HepG2 (cell line): ENCODE data around the gene SMIM41. TPM values are rescaled to one million over a fixed set of nuclear protein-coding genes. Genes with fewer than 3 reads are reported as not detected.

Experiments
- ATAC-seq: fragments of 200-7000 bp; cut with Tn5 transposase; 3 replicates; pipeline ENCODE4 v1.9.1; 2020; ENCODE audit warnings: mild to moderate bottlenecking, moderate library complexity
- BruUV-seq: library from RNA; stranded (reverse); fragments of 400-500 nt; replicated peaks from 2 replicates; lab custom pipeline; 2021; lab: Mats Ljungman, UMichigan
- CTCF ChIA-PET: fragments of 300-600 bp; formaldehyde crosslinking; extraction: SDS; loops from one replicate; lab custom pipeline; 2021; ENCODE audit warnings: low total read pairs, inconsistent platforms, low intra/inter-chr PET ratio; lab: Yijun Ruan, JAX
- POLR2A ChIA-PET: fragments of 350-600 bp; sonication (Branson Sonifier 250); formaldehyde crosslinking; loops from one replicate; lab custom pipeline; 2020; ENCODE audit warnings: antibody characterized with exemption, inconsistent platforms; lab: Yijun Ruan, JAX
- DNase-seq: peaks from one replicate; pipeline ENCODE4 v3.0.0-alpha.2; 2015; ENCODE audit warnings: low spot score
- FAIRE-seq: peaks from 3 replicates; lab custom pipeline; 2011; peaks lifted over from hg19 to GRCh38; lab: Jason Lieb, UNC
- H2AFZ ChIP-seq: one replicate; pipeline ENCODE4 v1.6.1; 2011; ENCODE audit warnings: low read length, inconsistent platforms
- H3K27ac ChIP-seq: fragments of 300-600 bp; 3 replicates; pipeline ENCODE4 v1.8.0; 2011; ENCODE audit warnings: mixed run types, mild to moderate bottlenecking, mixed read lengths, low read length, inconsistent platforms; ENCODE audit not compliant: insufficient read depth; ENCODE audit errors: extremely low read length
- H3K27me3 ChIP-seq, 2 experiments: fragments of 200-600 bp in 1 of 2; 2 replicates in 1 of 2; 3 replicates in 1 of 2; pipeline versions ENCODE4 v1.6.0 to v1.8.0; 2011; ENCODE audit warnings: low read length in 2 of 2, mild to moderate bottlenecking in 2 of 2, moderate library complexity in 2 of 2, inconsistent platforms in 1 of 2; ENCODE audit not compliant: insufficient read depth in 2 of 2, control insufficient read depth in 1 of 2
- H3K36me3 ChIP-seq, 2 experiments: fragments of 200-600 bp in 1 of 2; replicated peaks in 1 of 2; 2 replicates in 1 of 2; 3 replicates in 1 of 2; pipeline versions ENCODE4 v1.5.1 to v1.8.0; 2011; ENCODE audit warnings: low read length in 2 of 2, inconsistent platforms in 1 of 2; ENCODE audit not compliant: insufficient read depth in 2 of 2, control insufficient read depth in 1 of 2
- H3K4me1 ChIP-seq: 2 replicates; pipeline ENCODE4 v1.5.1; 2012; ENCODE audit warnings: low read length, inconsistent platforms; ENCODE audit not compliant: insufficient read depth
- H3K4me2 ChIP-seq: 2 replicates; pipeline ENCODE4 v1.6.0; 2011; ENCODE audit warnings: low read depth, low read length, inconsistent platforms
- H3K4me3 ChIP-seq, 3 experiments: fragments of 200-600 bp in 1 of 3; sonication (generic), shearing (Covaris generic) in 1 of 3; replicated peaks in 1 of 3; 2 replicates each; pipeline ENCODE4 v1.5.1; 2011 to 2016; ENCODE audit warnings: low read length in 3 of 3, inconsistent platforms in 2 of 3, low read depth in 2 of 3, mild to moderate bottlenecking in 2 of 3, control low read depth in 1 of 3, mixed read lengths in 1 of 3; ENCODE audit not compliant: insufficient read depth in 1 of 3
- H3K79me2 ChIP-seq: one replicate; pipeline ENCODE4 v1.6.1; 2011; ENCODE audit warnings: low read length, inconsistent platforms; ENCODE audit not compliant: insufficient read depth
- H3K9ac ChIP-seq: 2 replicates; pipeline ENCODE4 v1.6.0; 2011; ENCODE audit warnings: mild to moderate bottlenecking, low read depth, low read length, inconsistent platforms; ENCODE audit not compliant: insufficient read depth
- H3K9me3 ChIP-seq: 2 replicates; pipeline ENCODE4 v1.5.1; 2012; ENCODE audit warnings: mild to moderate bottlenecking, low read length
- H4K20me1 ChIP-seq: 2 replicates; pipeline ENCODE4 v1.6.0; 2011; ENCODE audit warnings: inconsistent platforms, mild to moderate bottlenecking, low read length, moderate library complexity; ENCODE audit not compliant: insufficient read depth
- AGO1 ChIP-seq: fragments of 200-400 bp; formaldehyde crosslinking; IDR thresholded peaks from 2 replicates; pipeline ENCODE4 v1.6.1; 2017; ENCODE audit warnings: mild to moderate bottlenecking, low read depth, low read length, moderate library complexity; ENCODE audit not compliant: poor library complexity, severe bottlenecking
- ATF7-NPFF ChIP-seq: sonication (generic); formaldehyde crosslinking; IDR thresholded peaks from 2 replicates; pipeline ENCODE4 v1.8.1; 2023; ENCODE audit warnings: mild to moderate bottlenecking, low read depth, missing genetic modification reagents, moderate library complexity
- HIVEP1 ChIP-seq: sonication (generic); formaldehyde crosslinking; IDR thresholded peaks from 2 replicates; pipeline ENCODE4 v1.4.0; 2020; ENCODE audit warnings: mild to moderate bottlenecking, missing genetic modification reagents
- KAT2B ChIP-seq: fragments of 150-350 bp; IDR thresholded peaks from 2 replicates; pipeline ENCODE4 v1.6.1; 2014; ENCODE audit warnings: low read depth, low read length, borderline replicate concordance
- MTERF4 ChIP-seq: sonication (generic); formaldehyde crosslinking; IDR thresholded peaks from 2 replicates; pipeline ENCODE4 v1.8.0; 2023; ENCODE audit warnings: mild to moderate bottlenecking, missing genetic modification reagents
- PATZ1 ChIP-seq: sonication (generic); formaldehyde crosslinking; IDR thresholded peaks from 2 replicates; pipeline ENCODE4 v1.4.0; 2020; ENCODE audit warnings: missing genetic modification reagents
- RBFOX2 ChIP-seq: fragments of 200-400 bp; formaldehyde crosslinking; IDR thresholded peaks from 2 replicates; pipeline ENCODE4 v1.6.1; 2017; ENCODE audit warnings: low read depth, mild to moderate bottlenecking, low read length
- SAP130 ChIP-seq: IDR thresholded peaks from 2 replicates; pipeline ENCODE4 v1.6.1; 2016; ENCODE audit warnings: low read depth
- SNAPC2 ChIP-seq: sonication (generic); formaldehyde crosslinking; IDR thresholded peaks from 2 replicates; pipeline ENCODE4 v1.8.1; 2022; ENCODE audit warnings: mild to moderate bottlenecking, missing genetic modification reagents
- U2AF2 ChIP-seq: fragments of 200-400 bp; formaldehyde crosslinking; IDR thresholded peaks from 2 replicates; pipeline ENCODE4 v1.6.1; 2017; ENCODE audit warnings: low read depth, mild to moderate bottlenecking, low read length
- WIZ ChIP-seq: sonication (generic); formaldehyde crosslinking; IDR thresholded peaks from 2 replicates; pipeline ENCODE4 v1.5.1; 2020; ENCODE audit warnings: mild to moderate bottlenecking, missing genetic modification reagents
- ZBTB7B ChIP-seq: sonication (generic); formaldehyde crosslinking; IDR thresholded peaks from 2 replicates; pipeline ENCODE4 v1.4.0; 2020; ENCODE audit warnings: missing genetic modification reagents
- ZFY ChIP-seq: sonication (generic); formaldehyde crosslinking; IDR thresholded peaks from 2 replicates; pipeline ENCODE4 v1.4.0; 2020; ENCODE audit warnings: missing genetic modification reagents
- ZNF362 ChIP-seq: sonication (generic); formaldehyde crosslinking; IDR thresholded peaks from 2 replicates; pipeline ENCODE4 v1.4.0; 2020; ENCODE audit warnings: missing genetic modification reagents, mild to moderate bottlenecking, borderline replicate concordance
- ZNF614 ChIP-seq: IDR thresholded peaks from 2 replicates; pipeline ENCODE4 v1.6.1; 2018; ENCODE audit warnings: missing biosample characterization, missing genetic modification reagents, inconsistent platforms, borderline replicate concordance
- ZSCAN22 ChIP-seq: sonication (generic); formaldehyde crosslinking; IDR thresholded peaks from 2 replicates; pipeline ENCODE4 v1.4.0; 2020; ENCODE audit warnings: mild to moderate bottlenecking, missing genetic modification reagents
- whole genome bisulfite sequencing: methylation state at CpG from one replicate; pipeline ENCODE4 v1.1.6; 2017; ENCODE audit warnings: low lambda C conversion rate; 5-methylcytosine and 5-hydroxymethylcytosine counted together
- in situ Hi-C: cut with HindIII; loops from 2 replicates; pipeline ENCODE4 v1.10.0; 2017; ENCODE audit warnings: low pct_unique_long_range_greater_than_20kb; ENCODE audit not compliant: extremely low pct_ligation_motif_present
- intact Hi-C: fragments of 100-400 bp; cut with micrococcal nuclease; formaldehyde crosslinking; loops from one replicate; pipeline ENCODE4 v1.10.0; 2022; ENCODE audit not compliant: unreplicated experiment
- polyA plus RNA-seq, 8 experiments: library from polyadenylated mRNA; depleted of rRNA in 3 of 8; stranded (reverse) in 7 of 8; unstranded in 1 of 8; fragments of >200 nt; fragmentation: Illumina TruSeq in 4 of 8; extraction: Trizol in 4 of 8; gene quantifications; 2 replicates each; pipeline versions ENCODE4 v1.2.1 to v1.2.3, GENCODE V29; 2011 to 2016; ENCODE audit warnings: low read depth in 4 of 8, missing spikeins in 1 of 8, mixed read lengths in 1 of 8; ENCODE audit not compliant: insufficient read depth in 1 of 8
- total RNA-seq, 5 experiments: library from RNA; depleted of rRNA; stranded (reverse); fragments of >200 nt; fragmentation: Illumina TruSeq; extraction: Trizol; gene quantifications; 2 replicates each; pipeline ENCODE4 v1.2.3, GENCODE V29; 2016; ENCODE audit warnings: low read depth in 1 of 5
- TF ChIP-seq, protein P1 (sequence below): sonication (generic); formaldehyde crosslinking; IDR thresholded peaks from 2 replicates; pipeline ENCODE4 v1.4.0; 2020; ENCODE audit warnings: missing genetic modification reagents

The SMIM41 gene
- total and polyA plus RNA-seq, 2 of the 13 experiments (the other 11 are each of a cell fraction or from before 2014, with no cell fraction given): not detected

GRCh38 chr12:52037248-52037861, 42.1 kb upstream of the SMIM41 start:
- no peak for ATAC-seq
- WGBS: 3% methylated on average over 12 of the region's 59 CpGs
- no peaks in the 10 kb centered on the region for H3K79me2 ChIP-seq
- FAIRE-seq: no peak
- H4K20me1 ChIP-seq: no peaks in the 10 kb centered on the region
- peak overlapping the region; percentile 81 for H3K4me2 ChIP-seq
- BruUV-seq: no TSS peak
- peak overlapping the region; percentile 78 for H3K9ac ChIP-seq
- ChIA-PET POLR2A (interaction anchor here (1.8 kb wide), 1 partner anchor 14 kb away, joined by 14 read pairs; the partner anchor contains the start of gene NR4A1), CTCF (interaction anchor here (1.2 kb wide), 1 partner anchor 11 kb away, joined by 4 read pairs; no protein-coding TSS in a partner anchor)
- H3K27ac ChIP-seq: no peak overlapping the region
- no peak for DNase-seq
- no peak overlapping the region for H2AFZ ChIP-seq
- H3K4me1 ChIP-seq: peaks cover 66% of the 10 kb centered on the region
- intact Hi-C loops: loop anchor here (2.0 kb wide), 1 partner anchor 13 kb away; the partner anchor contains the start of gene NR4A1
- in situ Hi-C loops: no loop called here
- H3K27me3 ChIP-seq: peaks cover 3 to 46% of the 10 kb centered on the region in 2 experiments; a peak in 4 of 5 replicates
- no peaks in the 10 kb centered on the region for H3K36me3 ChIP-seq
- no peaks in the 10 kb centered on the region for H3K9me3 ChIP-seq
- peak overlapping the region; percentile 62 to 75 (median 64) for H3K4me3 ChIP-seq
- no peak for TF ChIP-seq WIZ (CRISPR knock-in tag)
- TF ChIP-seq ZBTB7B (CRISPR knock-in tag): 0 out of 2 replicates have a peak, but pooled peaks have one; percentile 37
- TF ChIP-seq ZNF362 (CRISPR knock-in tag): no peak
- TF ChIP-seq KAT2B: no peak
- TF ChIP-seq SNAPC2 (CRISPR knock-in tag): no peak
- TF ChIP-seq U2AF2: no peak
- peak; percentile 51 for TF ChIP-seq PATZ1 (CRISPR knock-in tag)
- TF ChIP-seq, protein P1, sequence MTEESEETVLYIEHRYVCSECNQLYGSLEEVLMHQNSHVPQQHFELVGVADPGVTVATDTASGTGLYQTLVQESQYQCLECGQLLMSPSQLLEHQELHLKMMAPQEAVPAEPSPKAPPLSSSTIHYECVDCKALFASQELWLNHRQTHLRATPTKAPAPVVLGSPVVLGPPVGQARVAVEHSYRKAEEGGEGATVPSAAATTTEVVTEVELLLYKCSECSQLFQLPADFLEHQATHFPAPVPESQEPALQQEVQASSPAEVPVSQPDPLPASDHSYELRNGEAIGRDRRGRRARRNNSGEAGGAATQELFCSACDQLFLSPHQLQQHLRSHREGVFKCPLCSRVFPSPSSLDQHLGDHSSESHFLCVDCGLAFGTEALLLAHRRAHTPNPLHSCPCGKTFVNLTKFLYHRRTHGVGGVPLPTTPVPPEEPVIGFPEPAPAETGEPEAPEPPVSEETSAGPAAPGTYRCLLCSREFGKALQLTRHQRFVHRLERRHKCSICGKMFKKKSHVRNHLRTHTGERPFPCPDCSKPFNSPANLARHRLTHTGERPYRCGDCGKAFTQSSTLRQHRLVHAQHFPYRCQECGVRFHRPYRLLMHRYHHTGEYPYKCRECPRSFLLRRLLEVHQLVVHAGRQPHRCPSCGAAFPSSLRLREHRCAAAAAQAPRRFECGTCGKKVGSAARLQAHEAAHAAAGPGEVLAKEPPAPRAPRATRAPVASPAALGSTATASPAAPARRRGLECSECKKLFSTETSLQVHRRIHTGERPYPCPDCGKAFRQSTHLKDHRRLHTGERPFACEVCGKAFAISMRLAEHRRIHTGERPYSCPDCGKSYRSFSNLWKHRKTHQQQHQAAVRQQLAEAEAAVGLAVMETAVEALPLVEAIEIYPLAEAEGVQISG (CRISPR knock-in tag): no peak; the same call in 1 of the 2 replicates
- 0 out of 2 replicates have a peak, but pooled peaks have one; percentile 30 for TF ChIP-seq SAP130 (CRISPR knock-in tag)
- peak; percentile 41; the same call in 1 of the 2 replicates for TF ChIP-seq RBFOX2
- TF ChIP-seq HIVEP1: 0 out of 2 replicates have a peak, but pooled peaks have one; percentile 44
- TF ChIP-seq MTERF4 (CRISPR knock-in tag): no peak
- 0 out of 2 replicates have a peak, but pooled peaks have one; percentile 30 for TF ChIP-seq ZNF614 (CRISPR knock-in tag)
- peak; percentile 61 for TF ChIP-seq AGO1
- 0 out of 2 replicates have a peak, but pooled peaks have one; percentile 5 for TF ChIP-seq ZFY (CRISPR knock-in tag)
- TF ChIP-seq ZSCAN22 (CRISPR knock-in tag): no peak
- TF ChIP-seq ATF7-NPFF: no peak
